Panc1 (cell line): ENCODE data around the gene SLC6A2.

Source experiments
- CTCF ChIP-seq: fragments of 450-650 bp; IDR thresholded peaks from 2 replicates; pipeline ENCODE4 v1.5.1; 2017; ENCODE audit warnings: mild to moderate bottlenecking
- REST ChIP-seq, 2 experiments: IDR thresholded peaks; 2 replicates each; pipeline ENCODE4 v1.6.1; 2011 to 2012; ENCODE audit warnings: low read depth in 2 of 2, control low read depth in 1 of 2, low read length in 1 of 2, mild to moderate bottlenecking in 1 of 2, moderate library complexity in 1 of 2; ENCODE audit not compliant: insufficient read depth in 1 of 2
- SIN3A ChIP-seq: IDR thresholded peaks from 2 replicates; pipeline ENCODE4 v1.6.1; 2012; ENCODE audit warnings: low read depth, mild to moderate bottlenecking, low read length, moderate library complexity, borderline replicate concordance; ENCODE audit not compliant: insufficient read depth

DNA sequence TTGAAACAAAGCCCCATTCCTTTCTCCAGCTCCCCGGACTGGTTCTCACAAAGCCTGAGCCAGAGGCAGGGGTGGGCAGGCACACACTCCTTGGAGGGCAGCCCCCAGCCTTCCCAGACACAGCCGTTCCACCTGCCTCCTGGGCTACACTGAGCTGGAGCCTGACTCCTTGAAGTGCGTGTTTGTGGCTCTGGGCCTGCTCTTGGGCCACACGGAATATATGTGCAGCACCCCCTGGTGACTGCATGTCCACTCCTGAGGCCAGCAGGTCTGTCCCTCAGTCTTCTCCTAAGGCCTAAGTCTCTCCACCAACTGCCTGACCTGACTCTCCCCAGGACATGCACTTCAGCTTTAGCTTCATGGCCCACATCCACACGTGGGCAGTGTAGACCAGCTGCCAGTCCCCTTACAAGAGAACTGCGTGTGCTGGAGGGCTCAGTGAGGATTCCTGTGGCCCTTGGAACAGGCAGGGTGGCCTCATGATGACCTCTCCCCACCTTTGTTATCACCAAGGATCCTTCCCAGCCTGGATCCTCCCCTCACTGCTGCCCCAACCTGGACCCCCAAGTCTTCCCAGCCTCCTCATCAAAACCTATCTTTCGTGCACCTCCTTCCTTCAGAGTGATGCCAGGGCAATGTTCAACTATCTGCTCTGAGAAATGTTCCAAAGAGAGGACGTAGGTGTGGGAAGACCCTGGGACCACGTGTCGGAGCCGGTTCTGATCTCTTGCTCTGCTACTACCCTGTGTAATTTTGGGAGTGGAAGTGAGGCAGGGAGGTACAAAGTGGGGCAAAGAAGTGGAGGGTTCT lies 12.4 kb upstream of the SLC6A2 start:
- TF ChIP-seq CTCF = peak; percentile 29
- no peak for TF ChIP-seq SIN3A
- TF ChIP-seq REST (IDR thresholded peaks at IDR 0.05; ENCODE audit: insufficient read depth in 1 of 2, low read depth in 2 of 2, low read length in 1 of 2) = no peak
